GM19467 (cell line): ENCODE measurements around the gene FMO2.

Source experiments
- ATAC-seq: cut with Tn5 transposase; IDR thresholded peaks from one replicate; pipeline ENCODE4 v1.9.1; 2021; ENCODE audit warnings: mild to moderate bottlenecking, moderate library complexity; ENCODE audit not compliant: unreplicated experiment

The FMO2 gene

GRCh38 chr1:171185091-171185490 lies at the start of gene FMO2:
TSS of gene FMO2 (plus strand) at chr1:171185300. CDS start at chr1:171185714, 414 bp downstream.
- no peak for ATAC-seq

DNA sequence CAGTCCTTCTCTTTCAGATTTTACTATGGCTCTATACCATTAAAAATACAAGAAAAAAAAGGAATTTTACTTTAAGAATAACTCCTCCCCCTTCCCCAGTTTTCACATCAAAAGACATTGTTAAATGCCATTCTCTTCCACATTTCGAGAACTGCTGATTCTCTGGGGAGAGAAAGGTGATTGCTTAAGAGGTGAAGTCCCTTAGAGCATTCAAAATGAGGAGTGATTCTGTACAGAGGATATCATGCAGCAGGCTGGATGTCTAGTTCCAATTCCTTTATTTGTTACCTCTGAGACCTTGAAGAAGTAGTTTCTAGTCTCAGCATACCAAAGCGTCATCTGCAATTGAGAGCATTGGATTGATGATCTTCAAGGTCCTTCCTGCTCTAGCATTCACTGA lies 47.5 kb upstream of the FMO2 start:
- no peak for ATAC-seq

DNA sequence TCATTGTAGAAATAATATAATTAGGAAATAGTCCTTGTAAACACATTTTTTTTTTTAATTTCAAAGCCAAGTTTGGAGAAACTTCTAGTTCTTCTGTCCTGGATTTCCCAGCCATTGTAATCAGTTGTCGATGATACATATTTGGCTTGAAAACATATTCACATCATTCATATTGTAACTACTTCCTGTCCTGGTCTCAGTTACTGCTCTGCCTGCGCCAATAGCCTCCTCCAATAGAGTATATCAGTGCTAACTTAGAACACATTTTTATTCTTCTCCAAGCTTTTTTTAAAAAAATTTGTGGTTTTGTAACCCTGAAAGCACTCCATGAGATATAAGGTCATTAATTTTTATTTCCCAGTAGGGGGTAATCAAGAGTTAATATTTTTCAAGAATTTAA lies 46.1 kb upstream of the FMO2 start:
- no peak for ATAC-seq

- ATAC-seq = no peak
These were observed 45.2 kb upstream of the FMO2 start for GRCh38 chr1:171139890-171140289.

DNA sequence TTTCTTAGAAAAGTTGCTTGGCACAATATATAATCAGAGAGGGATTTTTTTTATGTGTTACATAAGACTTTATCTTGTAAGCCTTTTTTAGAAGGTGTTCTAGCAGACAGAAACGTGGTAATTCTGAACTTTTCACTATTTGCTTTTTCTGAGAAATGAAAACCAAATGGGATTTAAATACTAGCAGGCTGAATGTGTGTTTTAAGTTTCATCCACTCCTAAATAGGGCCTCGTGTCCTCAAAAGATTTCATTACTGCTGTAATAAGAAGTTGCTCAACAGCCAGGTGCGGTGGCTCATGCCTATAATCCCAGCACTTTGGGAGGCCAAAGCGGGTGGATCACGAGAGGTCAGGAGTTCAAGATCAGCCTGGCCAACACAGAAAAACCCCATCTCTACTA lies 44.7 kb upstream of the FMO2 start:
- no peak for ATAC-seq

GRCh38 chr1:171140956-171141687 lies 44.0 kb upstream of the FMO2 start:
- ATAC-seq = no peak

- ATAC-seq = no peak
These were observed 43.2 kb upstream of the FMO2 start for GRCh38 chr1:171141688-171142415.

DNA sequence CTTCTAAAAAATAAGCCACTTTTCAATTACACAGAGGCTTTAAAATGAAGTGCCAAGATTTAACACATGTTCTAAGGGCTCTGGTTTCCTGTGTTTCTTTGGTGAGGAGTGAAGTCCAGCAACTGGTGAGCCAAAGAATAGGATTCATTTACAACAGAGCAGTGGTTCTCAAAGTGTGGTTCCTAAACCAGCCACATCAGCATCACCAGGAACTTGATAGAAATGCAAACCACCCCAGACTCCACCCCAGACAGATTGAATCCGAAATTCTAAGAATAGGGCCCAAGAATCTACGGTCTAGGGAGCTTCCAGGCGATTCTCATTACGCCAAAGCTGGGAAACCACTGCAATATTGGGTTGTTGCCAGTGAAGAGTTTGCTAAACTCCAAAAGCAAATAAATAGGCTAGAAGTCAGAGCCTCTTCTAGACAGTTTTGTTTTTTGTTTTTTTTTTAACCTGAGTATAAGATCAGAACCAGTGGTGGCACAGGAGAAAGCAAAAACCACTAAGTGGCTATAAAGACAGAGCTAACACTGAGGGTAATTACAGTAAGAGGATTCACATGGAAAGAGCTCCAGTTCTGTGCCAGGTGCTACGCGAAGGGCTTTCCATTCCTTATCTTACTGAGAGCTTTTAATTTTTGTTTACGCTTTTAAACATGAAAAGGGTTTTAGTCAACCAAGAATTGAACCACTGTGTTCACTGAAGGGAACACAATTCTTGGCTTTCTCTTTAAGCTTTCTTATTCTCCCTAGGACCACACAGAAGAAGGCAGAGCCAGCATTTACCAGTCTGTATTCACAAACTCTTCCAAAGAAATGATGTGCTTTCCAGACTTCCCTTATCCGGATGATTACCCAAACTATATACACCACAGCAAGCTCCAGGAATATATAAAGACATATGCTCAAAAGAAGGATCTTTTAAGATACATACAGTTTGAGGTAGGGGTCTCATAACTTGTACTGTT lies 42.4 kb upstream of the FMO2 start:
- no peak for ATAC-seq

- no peak for ATAC-seq
These were observed 34.9 kb upstream of the FMO2 start for GRCh38 chr1:171150156-171150555.

DNA sequence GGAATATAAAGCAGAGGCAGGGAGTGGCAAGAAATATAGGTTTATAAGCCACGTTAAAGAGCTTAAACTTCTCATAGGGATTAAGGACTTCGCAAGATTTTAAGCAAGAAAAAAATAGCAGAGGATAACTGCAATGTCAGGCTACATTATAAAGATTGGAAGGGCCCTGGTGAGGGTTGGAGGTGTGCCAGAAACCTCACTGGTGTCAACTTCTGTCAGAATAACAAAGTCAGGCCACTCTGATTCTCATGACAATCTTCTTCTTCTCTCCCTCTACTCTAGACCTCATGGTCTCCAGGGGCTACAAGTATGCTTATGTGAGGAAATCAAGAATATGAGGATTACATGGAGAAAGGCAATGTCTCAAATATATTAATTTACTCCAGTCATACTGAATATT lies 32.6 kb upstream of the FMO2 start:
- no peak for ATAC-seq

DNA sequence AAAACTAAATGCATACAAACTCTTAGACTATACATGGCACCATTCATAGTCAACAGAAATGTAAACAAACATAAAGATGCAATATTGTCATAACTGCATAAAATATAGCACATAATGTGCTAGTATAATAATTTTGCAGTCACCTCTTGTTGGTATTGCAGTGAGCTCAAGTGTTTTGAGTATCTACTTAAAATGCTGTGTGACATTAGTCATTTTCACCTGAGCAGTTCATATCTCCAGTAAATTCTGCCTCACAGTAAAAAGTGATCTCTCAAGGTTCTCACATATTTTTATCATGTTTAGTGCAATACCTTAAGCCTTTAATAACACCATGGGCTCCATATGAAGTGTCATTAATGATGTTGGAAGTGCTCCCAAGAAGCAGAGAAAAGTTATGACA lies 29.6 kb upstream of the FMO2 start:
- no peak for ATAC-seq

DNA sequence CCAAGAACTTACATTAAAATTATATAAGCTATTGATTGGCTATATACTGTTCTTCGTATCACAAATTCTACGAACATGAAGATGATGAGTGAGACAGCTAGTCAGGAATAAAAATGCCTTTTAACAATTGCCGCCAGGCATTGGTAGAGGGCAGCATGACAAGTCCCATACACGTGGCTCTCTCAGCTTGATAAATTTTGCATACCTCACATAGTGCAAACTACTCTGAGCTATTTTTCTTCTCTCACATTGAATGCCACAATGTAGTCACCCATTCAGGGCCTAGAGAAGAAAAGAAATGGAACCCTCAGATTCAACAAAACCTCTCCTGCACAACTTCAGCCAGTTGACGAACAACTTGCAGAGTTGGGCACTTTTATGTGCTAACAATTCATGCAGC lies 27.0 kb upstream of the FMO2 start:
- ATAC-seq = no peak

DNA sequence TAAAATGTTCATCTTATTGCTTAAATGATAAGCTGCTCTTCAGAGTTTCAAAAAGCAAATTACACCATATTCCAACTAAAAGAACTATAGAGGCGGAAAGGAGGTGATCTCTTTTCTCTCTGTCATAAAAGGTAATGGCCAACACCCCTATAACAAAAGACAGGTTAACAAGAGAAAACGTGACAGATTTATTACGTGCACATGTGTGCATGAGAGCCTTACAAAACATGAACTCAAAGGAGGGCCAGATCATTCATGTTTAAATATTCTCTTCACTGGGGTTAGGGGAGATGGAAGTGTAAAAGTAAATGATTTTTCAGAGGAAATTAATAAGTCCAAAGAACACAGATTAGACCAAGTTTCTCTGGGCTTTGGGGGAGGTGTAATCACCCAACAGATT lies 26.5 kb upstream of the FMO2 start:
- no peak for ATAC-seq

DNA sequence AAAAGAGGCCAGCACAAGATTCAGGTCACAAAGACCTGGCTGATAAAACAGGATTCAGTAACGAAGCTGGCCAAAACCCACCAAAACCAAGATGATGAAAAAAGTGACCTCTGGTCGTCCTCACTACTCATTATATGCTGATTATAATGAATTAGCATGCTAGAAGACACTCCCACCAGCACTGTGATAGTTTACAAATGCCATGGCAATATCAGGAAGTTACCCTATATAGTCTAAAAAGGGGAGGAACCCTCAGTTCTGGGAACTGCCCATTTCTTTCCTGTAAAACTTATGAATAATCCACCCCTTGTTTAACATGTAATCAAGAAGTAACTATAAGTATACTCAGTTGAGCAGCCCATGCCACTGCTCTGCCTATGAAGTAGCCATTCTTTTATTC lies 26.0 kb upstream of the FMO2 start:
- ATAC-seq = no peak

GRCh38 chr1:171160211-171160610 lies 24.9 kb upstream of the FMO2 start:
- ATAC-seq = no peak

GRCh38 chr1:171160639-171161354 lies 24.3 kb upstream of the FMO2 start:
- ATAC-seq = no peak

GRCh38 chr1:171161431-171161830 lies 23.7 kb upstream of the FMO2 start:
- no peak for ATAC-seq

GRCh38 chr1:171166361-171166760 lies 18.7 kb upstream of the FMO2 start:
- ATAC-seq = no peak

- no peak for ATAC-seq
These were observed 17.3 kb upstream of the FMO2 start for GRCh38 chr1:171167785-171168184.

DNA sequence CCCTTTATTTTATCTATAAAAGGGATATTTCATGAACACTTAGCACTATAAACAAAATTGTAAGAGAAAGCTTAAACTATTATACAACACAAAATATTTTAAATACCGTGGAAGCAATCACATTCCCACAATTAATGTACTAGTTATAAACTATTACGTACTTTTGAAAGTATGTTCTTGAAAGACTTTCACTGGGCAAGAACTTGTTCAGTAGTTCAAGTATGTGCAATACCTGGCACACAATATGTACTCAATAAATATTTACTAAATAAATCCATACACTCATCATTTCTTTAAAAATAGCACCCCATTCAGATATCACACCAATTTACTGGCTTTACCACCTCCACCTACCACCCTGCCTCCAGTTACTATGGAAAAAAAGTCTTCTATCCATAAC lies 12.6 kb upstream of the FMO2 start:
- ATAC-seq = no peak

DNA sequence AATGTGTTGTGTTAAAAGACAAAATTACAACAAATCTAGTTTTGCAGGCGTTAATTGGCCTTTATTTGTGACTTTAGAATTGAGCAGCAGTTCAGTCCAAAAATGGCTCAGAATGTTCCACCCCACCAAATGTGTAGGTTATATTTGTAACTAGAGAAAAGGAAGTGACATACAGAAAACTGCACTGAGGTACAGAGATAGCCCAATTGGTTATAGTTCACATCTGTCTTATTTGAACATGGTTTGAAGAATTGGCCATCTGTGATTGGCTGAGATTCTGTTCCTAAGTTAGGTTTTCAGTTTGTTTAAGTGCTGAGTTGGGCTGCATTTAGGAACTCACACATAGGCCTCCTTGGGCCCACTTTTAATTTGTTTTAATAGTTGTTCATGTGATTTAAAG lies 12.0 kb upstream of the FMO2 start:
- ATAC-seq = no peak
